CD4-positive, alpha-beta T cell treated with Interleukin-4 for 4 hours (primary cell): ENCODE measurements around the gene CDA.
A peak's percentile ranks its signal among the peaks of the same experiment; 100 is the strongest.

Experiments used
- DNase-seq: peaks from one replicate; pipeline ENCODE4 v3.0.0-alpha.2; 2020

The CDA gene

GRCh38 chr1:20588634-20589225 lies at the start of gene CDA:
CDA (plus strand) TSS chr1:20589097; CDS start chr1:20589130, 33 bp downstream.
- no peak for DNase-seq

GRCh38 chr1:20540281-20540680 lies 48.6 kb upstream of the CDA start:
- no peak for DNase-seq

DNA sequence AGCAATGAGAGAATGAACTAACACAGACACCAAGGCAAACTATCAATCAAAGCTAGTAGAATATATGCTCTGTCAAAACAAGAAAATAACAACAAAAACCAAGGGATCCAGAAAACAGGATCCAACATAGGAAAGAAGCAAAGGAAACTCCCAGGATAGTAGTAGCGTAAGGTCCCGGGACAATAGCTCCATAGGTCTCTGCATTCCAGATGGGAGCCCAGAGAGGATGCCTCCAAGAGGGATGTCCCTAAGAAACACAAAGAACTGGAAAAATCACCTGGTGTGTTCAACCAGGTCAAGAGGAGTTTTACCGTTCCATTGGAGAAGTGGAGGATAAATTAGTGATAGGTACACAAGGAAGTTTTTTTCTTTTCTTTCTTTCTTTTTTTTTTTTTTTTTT lies 42.3 kb upstream of the CDA start:
- no peak for DNase-seq

DNA sequence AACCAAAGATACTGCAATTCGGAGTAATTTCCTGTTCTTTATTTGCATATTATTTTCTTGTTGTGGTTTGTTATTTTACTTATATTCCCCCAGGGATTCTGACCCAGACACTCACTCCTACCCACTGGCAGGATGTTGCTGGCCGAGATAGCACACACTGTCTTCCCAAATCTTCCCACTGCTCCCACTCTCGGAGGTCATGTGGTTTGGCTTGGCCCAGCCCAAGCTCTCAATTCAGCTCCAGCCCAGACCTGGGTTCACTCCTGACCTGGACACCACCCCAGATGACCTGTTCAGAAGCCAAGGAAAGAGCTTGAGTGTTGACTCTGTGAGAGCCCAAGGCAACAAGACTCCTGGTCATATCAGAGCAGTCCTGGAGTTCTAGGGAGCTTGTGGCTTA lies 37.7 kb upstream of the CDA start:
- no peak for DNase-seq

GRCh38 chr1:20551945-20552727 lies 36.8 kb upstream of the CDA start, which contains the start of gene FAM43B:
FAM43B (plus strand) TSS chr1:20552573; CDS start chr1:20552974, 401 bp downstream.
- no peak for DNase-seq

- DNase-seq = no peak
These were observed 36.0 kb upstream of the CDA start for GRCh38 chr1:20552728-20553445.

GRCh38 chr1:20555025-20555757 lies 33.7 kb upstream of the CDA start:
- DNase-seq = no peak

DNA sequence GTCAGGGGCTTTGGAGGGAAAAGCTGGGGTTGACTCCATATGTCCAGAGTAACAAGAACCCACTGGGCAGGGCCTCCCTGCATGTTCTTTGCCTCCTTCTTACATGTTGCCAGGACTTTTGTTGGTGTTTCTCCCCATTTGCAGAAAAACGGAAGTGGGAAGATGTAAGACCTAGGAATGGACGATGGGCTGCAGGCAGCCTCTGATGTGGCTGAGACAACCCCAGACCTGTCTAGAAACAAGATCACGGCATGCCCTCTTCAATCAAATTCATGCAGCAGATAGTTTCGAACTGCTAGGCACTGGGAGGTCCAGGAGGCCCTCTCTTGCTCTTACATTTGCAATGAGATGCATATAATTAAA lies 33.2 kb upstream of the CDA start:
- no peak for DNase-seq

GRCh38 chr1:20558191-20558590 lies 30.7 kb upstream of the CDA start:
- no peak for DNase-seq

DNA sequence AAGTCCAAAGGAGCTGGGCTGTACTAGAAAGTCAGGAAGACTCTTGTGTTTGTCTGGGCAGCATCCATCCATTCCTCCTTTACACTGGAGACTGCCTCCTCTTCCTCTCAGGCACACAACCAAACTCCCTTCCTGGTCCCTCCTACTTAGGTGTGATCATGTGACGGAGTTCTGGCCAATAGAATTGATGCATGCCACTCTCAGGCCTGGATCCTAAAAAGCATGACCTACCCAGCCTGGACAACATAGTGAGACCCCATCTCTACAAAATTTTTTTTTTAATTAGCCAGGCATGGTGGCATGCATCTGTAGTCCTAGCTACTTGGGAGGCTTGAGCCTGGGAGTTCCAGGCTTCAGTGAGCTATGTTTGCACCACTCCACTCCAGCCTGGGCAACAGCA lies 27.9 kb upstream of the CDA start:
- DNase-seq = no peak

DNA sequence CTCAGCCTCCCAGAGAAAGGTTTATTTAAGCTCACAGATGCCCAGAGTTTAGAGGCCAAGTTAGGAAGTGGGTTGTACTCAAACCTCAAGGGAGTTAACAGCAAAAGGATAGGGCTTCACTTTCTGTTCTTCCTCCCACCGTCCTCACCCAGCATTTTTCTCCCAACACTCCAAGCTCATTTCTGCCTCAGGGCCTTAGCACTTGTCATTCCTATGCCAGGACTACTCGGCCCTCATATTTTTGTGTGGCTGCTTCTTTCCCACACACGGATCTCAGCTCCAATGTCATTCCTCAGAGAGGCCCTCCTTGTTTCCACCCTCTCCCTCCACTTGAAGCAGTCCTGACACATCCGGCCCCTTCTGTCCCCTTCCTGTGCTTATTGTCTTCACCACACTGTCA lies 23.7 kb upstream of the CDA start:
- DNase-seq = no peak

- DNase-seq = no peak
These were observed 19.3 kb upstream of the CDA start for GRCh38 chr1:20569523-20570098.

- DNase-seq = no peak
These were observed 17.5 kb upstream of the CDA start for GRCh38 chr1:20571427-20571826.

DNA sequence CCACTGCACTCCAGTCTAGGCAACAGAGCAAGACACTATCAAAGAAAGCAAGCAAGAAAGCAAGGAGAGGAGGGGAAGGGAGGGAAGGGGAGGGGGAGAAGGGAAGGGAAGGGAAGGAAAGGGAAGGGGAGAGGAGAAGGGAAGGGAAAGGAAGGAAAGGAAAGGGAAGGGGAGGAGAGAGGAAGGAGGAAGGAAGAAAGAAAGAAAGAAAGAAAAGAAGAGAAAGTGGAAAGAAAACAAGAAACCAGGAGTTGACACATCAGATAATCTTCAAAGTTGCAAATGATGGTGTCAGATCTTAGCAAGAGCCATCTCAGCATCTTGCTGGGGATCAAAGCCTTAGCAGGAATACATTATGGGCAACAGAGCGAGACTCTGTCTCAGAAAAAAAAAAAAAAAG lies 14.9 kb upstream of the CDA start:
- no peak for DNase-seq

DNA sequence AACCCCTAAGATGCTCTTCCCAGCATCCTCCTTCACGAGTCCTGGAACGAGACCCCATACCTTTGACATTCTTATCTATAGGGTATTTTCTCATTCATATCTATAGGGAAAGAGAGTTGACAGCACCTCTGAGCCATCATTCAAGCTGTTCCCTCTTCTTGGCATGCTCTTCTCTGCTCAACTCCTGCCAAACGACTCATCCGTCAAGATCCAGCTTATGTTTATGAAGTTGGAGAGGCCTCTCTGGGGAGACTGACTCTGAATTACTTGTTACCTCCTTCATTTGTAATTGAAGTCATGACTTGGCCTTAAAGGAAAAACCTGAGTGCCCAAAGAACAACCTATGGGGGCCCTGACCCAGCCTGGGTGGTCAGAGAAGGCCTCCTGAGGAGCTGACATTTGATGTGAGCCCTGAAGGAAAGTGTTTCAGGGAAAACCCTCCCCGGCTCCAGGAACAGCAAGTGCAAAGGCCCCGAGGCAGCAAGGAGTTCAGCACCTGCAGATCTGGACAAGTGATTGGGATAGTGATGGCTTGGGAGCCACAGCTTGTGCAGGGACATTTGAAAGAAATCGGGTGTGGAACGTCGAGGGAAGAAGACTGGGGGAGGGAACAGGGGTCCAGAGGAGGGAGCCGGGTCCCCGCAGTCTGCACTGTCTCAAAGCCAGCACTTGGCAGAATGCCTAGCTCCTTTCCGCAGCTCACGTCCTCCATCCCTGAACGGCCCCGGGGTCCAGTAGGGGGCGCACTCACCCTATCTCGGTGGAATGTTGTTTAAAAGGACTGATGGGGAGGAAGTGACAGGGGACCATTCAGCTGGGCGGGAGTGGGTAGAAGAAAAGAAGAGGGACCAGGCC lies 14.0 kb upstream of the CDA start:
- peak; percentile 38 for DNase-seq

- no peak for DNase-seq
These were observed 13.2 kb upstream of the CDA start for GRCh38 chr1:20575541-20576336.

GRCh38 chr1:20578062-20578461 lies 10.8 kb upstream of the CDA start:
- no peak for DNase-seq

DNA sequence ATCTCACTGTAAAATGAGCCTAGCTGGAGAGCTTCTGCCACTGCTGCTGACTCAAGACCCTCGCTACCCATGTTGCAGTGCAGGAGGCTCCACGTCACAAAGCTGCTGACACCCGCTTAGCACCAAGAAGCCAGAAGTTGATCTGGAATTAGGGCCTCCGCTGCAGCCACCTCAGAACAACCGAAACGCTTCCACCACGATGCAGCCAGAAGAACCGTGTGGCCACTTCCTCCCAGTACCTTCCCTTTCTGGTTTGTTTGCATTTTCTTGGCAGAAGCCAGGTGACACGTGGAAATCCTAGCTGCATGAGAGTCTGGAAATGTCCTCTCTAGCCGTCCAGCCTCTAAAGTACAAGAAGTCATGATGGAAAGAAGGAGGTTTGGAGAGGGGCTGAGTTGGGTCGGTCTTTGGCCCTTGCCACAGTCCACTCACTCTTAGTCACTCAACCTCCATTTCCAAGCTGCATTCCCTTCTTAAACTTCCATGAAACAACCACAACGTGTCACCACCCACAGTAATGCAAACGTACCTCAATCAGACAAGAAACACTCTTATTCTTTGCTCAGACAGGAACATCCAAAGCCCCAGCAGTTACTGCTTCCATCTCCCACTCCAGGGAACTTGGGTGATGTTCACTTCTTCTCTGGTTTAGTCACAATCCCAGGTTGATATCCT lies 10.0 kb upstream of the CDA start:
- no peak for DNase-seq

DNA sequence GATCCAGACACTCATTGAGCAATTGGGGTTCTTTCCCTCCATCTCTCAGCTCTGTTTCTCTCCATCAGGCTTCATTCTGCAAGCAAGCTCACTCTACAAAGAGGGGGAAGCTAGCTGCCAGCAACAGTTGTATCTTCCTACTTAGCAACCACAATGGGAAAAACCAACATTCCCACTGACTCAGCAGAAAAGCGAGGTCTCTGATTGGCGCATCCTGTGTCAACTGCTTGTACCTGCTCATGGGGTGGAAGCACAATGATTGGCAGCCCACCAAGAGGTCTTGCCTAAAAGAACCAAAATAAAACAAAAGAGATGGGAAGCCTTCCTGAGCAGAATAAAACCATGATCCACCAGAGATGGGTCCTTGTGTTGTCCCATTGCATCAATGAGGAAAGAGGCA lies 4.0 kb upstream of the CDA start:
- DNase-seq = no peak

- DNase-seq = no peak
These were observed 1.8 kb upstream of the CDA start for GRCh38 chr1:20586953-20587660.
